HepG2 (cell line): ENCODE data around the gene PAXIP1. TPM values are rescaled to one million over a fixed set of nuclear protein-coding genes. Genes with fewer than 3 reads are reported as not detected.

ENCODE experiments used
- HNRNPK ChIP-seq: fragments of 200-400 bp; formaldehyde crosslinking; IDR thresholded peaks from 2 replicates; pipeline ENCODE4 v1.6.1; 2018; ENCODE audit warnings: low read length, low read depth, moderate library complexity, mild to moderate bottlenecking; ENCODE audit not compliant: poor library complexity, severe bottlenecking
- MBD4 ChIP-seq: IDR thresholded peaks from 2 replicates; pipeline ENCODE4 v1.6.1; 2012; ENCODE audit warnings: low read length, inconsistent platforms, borderline replicate concordance
- NCOA1 ChIP-seq: sonication (generic); formaldehyde crosslinking; IDR thresholded peaks from 2 replicates; pipeline ENCODE4 v1.9.0; 2021; ENCODE audit warnings: missing genetic modification reagents
- NFE2 ChIP-seq: sonication (generic); formaldehyde crosslinking; IDR thresholded peaks from 2 replicates; pipeline ENCODE4 v1.4.0; 2020; ENCODE audit warnings: missing genetic modification reagents
- RCOR2 ChIP-seq: IDR thresholded peaks from 2 replicates; pipeline ENCODE4 v1.6.1; 2016; ENCODE audit warnings: missing biosample characterization, missing genetic modification reagents
- RFX5 ChIP-seq: IDR thresholded peaks from 2 replicates; pipeline ENCODE4 v1.6.1; 2011; ENCODE audit warnings: low read depth, low read length, improper control_type of control experiment
- SKI ChIP-seq: fragments of 450-650 bp; IDR thresholded peaks from one replicate; pipeline ENCODE4 v1.6.1; 2018; ENCODE audit warnings: mild to moderate bottlenecking; ENCODE audit not compliant: partially characterized antibody
- ZBTB7A ChIP-seq: sonication (generic); formaldehyde crosslinking; IDR thresholded peaks from 2 replicates; pipeline ENCODE4 v1.8.0; 2022; ENCODE audit warnings: mild to moderate bottlenecking, missing genetic modification reagents
- ZNF136 ChIP-seq: sonication (generic); formaldehyde crosslinking; IDR thresholded peaks from 2 replicates; pipeline ENCODE4 v1.8.1; 2022; ENCODE audit warnings: low read depth, mild to moderate bottlenecking, moderate library complexity, missing genetic modification reagents
- ZNF879 ChIP-seq: sonication (generic); formaldehyde crosslinking; IDR thresholded peaks from 2 replicates; pipeline ENCODE4 v1.8.1; 2023; ENCODE audit warnings: missing genetic modification reagents
- polyA plus RNA-seq, 8 experiments: library from polyadenylated mRNA; depleted of rRNA in 3 of 8; stranded (reverse) in 7 of 8; unstranded in 1 of 8; fragments of >200 nt; fragmentation: Illumina TruSeq in 4 of 8; extraction: Trizol in 4 of 8; gene quantifications; 2 replicates each; pipeline versions ENCODE4 v1.2.1 to v1.2.3, GENCODE V29; 2011 to 2016; ENCODE audit warnings: low read depth in 4 of 8, missing spikeins in 1 of 8, mixed read lengths in 1 of 8; ENCODE audit not compliant: insufficient read depth in 1 of 8
- total RNA-seq, 5 experiments: library from RNA; depleted of rRNA; stranded (reverse); fragments of >200 nt; fragmentation: Illumina TruSeq; extraction: Trizol; gene quantifications; 2 replicates each; pipeline ENCODE4 v1.2.3, GENCODE V29; 2016; ENCODE audit warnings: low read depth in 1 of 5
- TF ChIP-seq, protein P1 (sequence below): sonication (generic); formaldehyde crosslinking; IDR thresholded peaks from 2 replicates; pipeline ENCODE4 v1.4.0; 2020; ENCODE audit warnings: missing genetic modification reagents
- TF ChIP-seq, protein P2 (sequence below): sonication (generic); formaldehyde crosslinking; IDR thresholded peaks from 2 replicates; pipeline ENCODE4 v1.8.1; 2023; ENCODE audit warnings: mild to moderate bottlenecking, moderate library complexity, missing genetic modification reagents
- TF ChIP-seq, protein P3 (sequence below): sonication (generic); formaldehyde crosslinking; IDR thresholded peaks from 2 replicates; pipeline ENCODE4 v1.4.0; 2020; ENCODE audit warnings: missing genetic modification reagents; ENCODE audit errors: not compliant biosample characterization
- TF ChIP-seq, protein P4 (sequence below): sonication (generic); formaldehyde crosslinking; IDR thresholded peaks from 2 replicates; pipeline ENCODE4 v1.5.1; 2020; ENCODE audit warnings: mild to moderate bottlenecking, missing genetic modification reagents, moderate library complexity

Gene PAXIP1
- total and polyA plus RNA-seq, 2 of the 13 experiments (the other 11 are each of a cell fraction or from before 2014, with no cell fraction given): 11.6 to 16.2 TPM

DNA sequence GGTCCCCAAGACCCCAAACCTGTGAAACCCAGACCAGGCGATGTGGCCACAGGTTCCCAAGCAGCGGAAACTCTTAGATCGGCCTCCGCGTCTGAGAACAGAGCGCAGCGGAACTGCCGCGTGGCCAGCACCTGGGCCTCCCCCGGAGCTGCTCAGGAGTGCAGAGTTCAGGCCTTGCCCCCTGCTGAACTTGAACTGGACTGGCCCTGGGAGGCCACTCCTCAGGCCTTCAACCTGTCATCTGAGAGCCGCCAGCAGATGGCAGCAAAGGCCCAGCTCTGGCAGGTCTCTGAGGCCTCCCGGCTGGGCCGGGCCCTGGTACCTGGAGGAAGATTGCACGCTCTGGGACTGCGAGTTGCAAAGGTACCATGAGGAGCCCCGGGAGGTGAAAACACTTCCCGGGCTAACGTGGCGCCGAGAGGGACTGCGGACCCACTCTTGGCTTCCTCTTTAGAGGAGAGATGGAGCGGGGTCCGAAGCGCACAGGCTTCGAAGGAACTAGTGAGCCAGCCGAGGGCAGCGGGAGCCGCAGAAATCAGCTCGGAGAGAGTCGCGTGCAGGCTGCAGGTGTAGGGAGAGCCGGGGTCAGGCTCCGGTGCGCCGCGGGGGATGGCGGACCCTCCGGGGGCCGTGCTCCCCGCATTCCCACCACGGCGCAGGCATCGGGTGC is 89.2 kb downstream of the PAXIP1 start (continued):
- TF ChIP-seq, protein P1, sequence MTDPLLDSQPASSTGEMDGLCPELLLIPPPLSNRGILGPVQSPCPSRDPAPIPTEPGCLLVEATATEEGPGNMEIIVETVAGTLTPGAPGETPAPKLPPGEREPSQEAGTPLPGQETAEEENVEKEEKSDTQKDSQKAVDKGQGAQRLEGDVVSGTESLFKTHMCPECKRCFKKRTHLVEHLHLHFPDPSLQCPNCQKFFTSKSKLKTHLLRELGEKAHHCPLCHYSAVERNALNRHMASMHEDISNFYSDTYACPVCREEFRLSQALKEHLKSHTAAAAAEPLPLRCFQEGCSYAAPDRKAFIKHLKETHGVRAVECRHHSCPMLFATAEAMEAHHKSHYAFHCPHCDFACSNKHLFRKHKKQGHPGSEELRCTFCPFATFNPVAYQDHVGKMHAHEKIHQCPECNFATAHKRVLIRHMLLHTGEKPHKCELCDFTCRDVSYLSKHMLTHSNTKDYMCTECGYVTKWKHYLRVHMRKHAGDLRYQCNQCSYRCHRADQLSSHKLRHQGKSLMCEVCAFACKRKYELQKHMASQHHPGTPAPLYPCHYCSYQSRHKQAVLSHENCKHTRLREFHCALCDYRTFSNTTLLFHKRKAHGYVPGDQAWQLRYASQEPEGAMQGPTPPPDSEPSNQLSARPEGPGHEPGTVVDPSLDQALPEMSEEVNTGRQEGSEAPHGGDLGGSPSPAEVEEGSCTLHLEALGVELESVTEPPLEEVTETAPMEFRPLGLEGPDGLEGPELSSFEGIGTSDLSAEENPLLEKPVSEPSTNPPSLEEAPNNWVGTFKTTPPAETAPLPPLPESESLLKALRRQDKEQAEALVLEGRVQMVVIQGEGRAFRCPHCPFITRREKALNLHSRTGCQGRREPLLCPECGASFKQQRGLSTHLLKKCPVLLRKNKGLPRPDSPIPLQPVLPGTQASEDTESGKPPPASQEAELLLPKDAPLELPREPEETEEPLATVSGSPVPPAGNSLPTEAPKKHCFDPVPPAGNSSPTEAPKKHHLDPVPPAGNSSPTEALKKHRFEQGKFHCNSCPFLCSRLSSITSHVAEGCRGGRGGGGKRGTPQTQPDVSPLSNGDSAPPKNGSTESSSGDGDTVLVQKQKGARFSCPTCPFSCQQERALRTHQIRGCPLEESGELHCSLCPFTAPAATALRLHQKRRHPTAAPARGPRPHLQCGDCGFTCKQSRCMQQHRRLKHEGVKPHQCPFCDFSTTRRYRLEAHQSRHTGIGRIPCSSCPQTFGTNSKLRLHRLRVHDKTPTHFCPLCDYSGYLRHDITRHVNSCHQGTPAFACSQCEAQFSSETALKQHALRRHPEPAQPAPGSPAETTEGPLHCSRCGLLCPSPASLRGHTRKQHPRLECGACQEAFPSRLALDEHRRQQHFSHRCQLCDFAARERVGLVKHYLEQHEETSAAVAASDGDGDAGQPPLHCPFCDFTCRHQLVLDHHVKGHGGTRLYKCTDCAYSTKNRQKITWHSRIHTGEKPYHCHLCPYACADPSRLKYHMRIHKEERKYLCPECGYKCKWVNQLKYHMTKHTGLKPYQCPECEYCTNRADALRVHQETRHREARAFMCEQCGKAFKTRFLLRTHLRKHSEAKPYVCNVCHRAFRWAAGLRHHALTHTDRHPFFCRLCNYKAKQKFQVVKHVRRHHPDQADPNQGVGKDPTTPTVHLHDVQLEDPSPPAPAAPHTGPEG (CRISPR knock-in tag): no peak; the same call in 1 of the 2 replicates
- TF ChIP-seq, protein P2, sequence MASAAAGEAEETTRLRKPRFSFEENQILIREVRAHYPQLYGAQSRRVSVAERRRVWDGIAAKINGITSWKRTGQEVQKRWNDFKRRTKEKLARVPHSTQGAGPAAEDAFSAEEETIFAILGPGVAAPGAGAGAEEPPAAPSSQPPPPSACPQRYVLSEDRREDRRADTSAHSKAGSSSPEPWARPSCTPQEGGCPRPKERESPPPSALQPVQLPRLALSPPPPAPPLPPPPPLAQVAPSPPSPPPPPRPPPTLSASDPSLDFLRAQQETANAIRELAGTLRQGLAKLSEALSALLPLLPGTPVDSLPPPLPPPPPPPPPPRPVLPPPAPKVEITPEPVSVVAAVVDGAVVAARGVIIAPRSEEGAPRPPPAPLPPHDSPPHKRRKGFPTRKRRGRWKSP (CRISPR knock-in tag): peak; percentile 69; the same call in 1 of the 2 replicates
- TF ChIP-seq HNRNPK (no peak), SKI (peak; percentile 91), NCOA1 (CRISPR knock-in tag) (no peak; the same call in 1 of the 2 replicates), RFX5 (no peak), RCOR2 (CRISPR knock-in tag) (no peak), ZNF879 (peak; percentile 71; the same call in 1 of the 2 replicates), NFE2 (CRISPR knock-in tag) (no peak), MBD4 (no peak), ZNF136 (CRISPR knock-in tag) (no peak), ZBTB7A (CRISPR knock-in tag) (peak; percentile 72)
- TF ChIP-seq, protein P3, sequence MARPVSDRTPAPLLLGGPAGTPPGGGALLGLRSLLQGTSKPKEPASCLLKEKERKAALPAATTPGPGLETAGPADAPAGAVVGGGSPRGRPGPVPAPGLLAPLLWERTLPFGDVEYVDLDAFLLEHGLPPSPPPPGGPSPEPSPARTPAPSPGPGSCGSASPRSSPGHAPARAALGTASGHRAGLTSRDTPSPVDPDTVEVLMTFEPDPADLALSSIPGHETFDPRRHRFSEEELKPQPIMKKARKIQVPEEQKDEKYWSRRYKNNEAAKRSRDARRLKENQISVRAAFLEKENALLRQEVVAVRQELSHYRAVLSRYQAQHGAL (CRISPR knock-in tag): peak; percentile 33
- TF ChIP-seq, protein P4, sequence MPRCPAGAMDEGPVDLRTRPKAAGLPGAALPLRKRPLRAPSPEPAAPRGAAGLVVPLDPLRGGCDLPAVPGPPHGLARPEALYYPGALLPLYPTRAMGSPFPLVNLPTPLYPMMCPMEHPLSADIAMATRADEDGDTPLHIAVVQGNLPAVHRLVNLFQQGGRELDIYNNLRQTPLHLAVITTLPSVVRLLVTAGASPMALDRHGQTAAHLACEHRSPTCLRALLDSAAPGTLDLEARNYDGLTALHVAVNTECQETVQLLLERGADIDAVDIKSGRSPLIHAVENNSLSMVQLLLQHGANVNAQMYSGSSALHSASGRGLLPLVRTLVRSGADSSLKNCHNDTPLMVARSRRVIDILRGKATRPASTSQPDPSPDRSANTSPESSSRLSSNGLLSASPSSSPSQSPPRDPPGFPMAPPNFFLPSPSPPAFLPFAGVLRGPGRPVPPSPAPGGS (CRISPR knock-in tag): 0 out of 2 replicates have a peak, but pooled peaks have one; percentile 68
